GM18502 (cell line): ENCODE data around the gene THEM5.

Source experiments
- ATAC-seq: cut with Tn5 transposase; IDR thresholded peaks from one replicate; pipeline ENCODE4 v1.9.1; 2021; ENCODE audit warnings: mild to moderate bottlenecking; ENCODE audit not compliant: unreplicated experiment, poor library complexity

Gene THEM5

GRCh38 chr1:151803915-151804314 lies 49.6 kb downstream of the THEM5 start:
- ATAC-seq, result no peak

- no peak for ATAC-seq
These were observed 50.3 kb downstream of the THEM5 start for GRCh38 chr1:151803164-151803563.

- no peak for ATAC-seq
These were observed 51.1 kb downstream of the THEM5 start for GRCh38 chr1:151802372-151802771.

GRCh38 chr1:151801846-151802245 lies 51.7 kb downstream of the THEM5 start:
- ATAC-seq, result no peak

- ATAC-seq, result no peak
These were observed 52.1 kb downstream of the THEM5 start for GRCh38 chr1:151801310-151801820.

GRCh38 chr1:151800830-151801229 lies 52.7 kb downstream of the THEM5 start:
- ATAC-seq, result no peak

GRCh38 chr1:151799179-151800022 lies 54.1 kb downstream of the THEM5 start:
- ATAC-seq, result no peak

- ATAC-seq, result no peak
These were observed 54.9 kb downstream of the THEM5 start for GRCh38 chr1:151798571-151798970.
